OCI-LY1 (cell line): Measurements from ENCODE around the gene ZIC4.

ENCODE experiments used
- H2AFZ ChIP-seq: fragments of 200-600 bp; sonication (generic), shearing (Covaris generic); 2 replicates; pipeline ENCODE4 v1.6.0; 2014; ENCODE audit warnings: antibody characterized with exemption, mild to moderate bottlenecking, low read length
- H3F3A ChIP-seq: fragments of 200-600 bp; sonication (generic), shearing (Covaris generic); 2 replicates; pipeline ENCODE4 v1.6.0; 2014; ENCODE audit warnings: mild to moderate bottlenecking, antibody characterized with exemption, low read length, moderate library complexity; ENCODE audit not compliant: insufficient read depth
- H3K27ac ChIP-seq: fragments of 200-600 bp; sonication (generic); 2 replicates; pipeline ENCODE4 v1.5.1; 2014; ENCODE audit warnings: low read length, mixed run types, mild to moderate bottlenecking, low read depth; ENCODE audit not compliant: poor library complexity, severe bottlenecking
- H3K27me3 ChIP-seq: fragments of 200-600 bp; sonication (generic); 2 replicates; pipeline ENCODE4 v1.6.0; 2014; ENCODE audit warnings: antibody characterized with exemption, mild to moderate bottlenecking, low read length, moderate library complexity; ENCODE audit not compliant: insufficient read depth
- H3K36me3 ChIP-seq: fragments of 200-600 bp; sonication (generic); 2 replicates; pipeline ENCODE4 v1.6.1; 2014; ENCODE audit warnings: mild to moderate bottlenecking, antibody characterized with exemption, low read length, moderate library complexity, mixed read lengths; ENCODE audit not compliant: insufficient read depth
- H3K4me1 ChIP-seq: fragments of 200-600 bp; sonication (generic); 2 replicates; pipeline ENCODE4 v1.5.1; 2014; ENCODE audit warnings: mild to moderate bottlenecking, low read length, moderate library complexity; ENCODE audit not compliant: insufficient read depth, severe bottlenecking
- H3K4me2 ChIP-seq: fragments of 200-600 bp; sonication (generic), shearing (Covaris generic); 2 replicates; pipeline ENCODE4 v1.6.1; 2014; ENCODE audit warnings: low read length
- H3K4me3 ChIP-seq: fragments of 200-600 bp; sonication (generic); 2 replicates; pipeline ENCODE4 v1.5.1; 2014; ENCODE audit warnings: low read length, low read depth, mild to moderate bottlenecking, mixed read lengths; ENCODE audit not compliant: poor library complexity, severe bottlenecking
- H3K79me2 ChIP-seq: fragments of 200-600 bp; shearing (Covaris generic); 2 replicates; pipeline ENCODE4 v1.6.1; 2016; ENCODE audit warnings: mixed run types, low read length, mixed read lengths; ENCODE audit not compliant: insufficient read depth
- H3K9ac ChIP-seq: fragments of 200-600 bp; sonication (generic), shearing (Covaris generic); 2 replicates; pipeline ENCODE4 v1.6.1; 2014; ENCODE audit warnings: mild to moderate bottlenecking, low read length, mixed read lengths
- H3K9me2 ChIP-seq: fragments of 200-600 bp; sonication (generic), shearing (Covaris generic); 2 replicates; pipeline ENCODE4 v1.6.1; 2014; ENCODE audit warnings: low read depth, mild to moderate bottlenecking, low read length, mixed read lengths
- H3K9me3 ChIP-seq: fragments of 200-600 bp; shearing (Covaris generic); 2 replicates; pipeline ENCODE4 v1.6.1; 2014; ENCODE audit warnings: low read length, mixed read lengths
- H4K20me1 ChIP-seq: fragments of 200-600 bp; sonication (generic), shearing (Covaris generic); 2 replicates; pipeline ENCODE4 v1.6.0; 2016; ENCODE audit warnings: mild to moderate bottlenecking, low read length; ENCODE audit not compliant: insufficient read depth
- EZH2 ChIP-seq: fragments of 200-600 bp; sonication (generic), shearing (Covaris generic); IDR thresholded peaks from 2 replicates; pipeline ENCODE4 v1.8.0; 2017; ENCODE audit warnings: borderline replicate concordance, mixed run types, mild to moderate bottlenecking, antibody characterized with exemption, low read length, moderate library complexity, mixed read lengths
- TF ChIP-seq, protein P1 (sequence below): fragments of 200-600 bp; sonication (generic), shearing (Covaris generic); IDR thresholded peaks from 2 replicates; pipeline ENCODE4 v1.5.1; 2017; ENCODE audit warnings: mild to moderate bottlenecking, antibody characterized with exemption, low read length, moderate library complexity, mixed read lengths

Gene ZIC4

DNA sequence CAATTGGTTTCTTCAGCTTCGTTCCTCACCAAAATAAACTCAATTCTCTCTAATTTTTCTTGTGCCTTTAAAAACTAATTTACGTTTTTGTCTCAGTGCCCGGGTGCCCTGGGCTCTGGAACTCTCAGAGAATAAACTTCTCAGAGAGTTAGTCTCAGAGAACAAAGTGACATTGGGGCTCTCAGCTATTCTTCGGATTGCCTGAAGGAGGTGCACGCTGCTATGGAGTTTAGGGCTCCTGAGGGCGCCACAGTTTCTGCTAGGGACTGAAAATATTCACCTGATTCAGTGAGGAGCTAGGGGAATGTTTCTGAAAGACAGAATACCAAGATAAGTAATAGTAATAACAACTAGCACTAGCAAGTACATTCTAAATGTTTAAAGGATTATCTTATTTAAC lies 22.7 kb downstream of the ZIC4 start:
- Histone ChIP-seq H3K9ac (no peak overlapping the region), H3K27me3 (no peaks in the 10 kb centered on the region; the same call in 1 of the 2 replicates), H3K4me1 (no peaks in the 10 kb centered on the region), H3K4me3 (no peak overlapping the region), H4K20me1 (no peaks in the 10 kb centered on the region), H3K9me3 (no peaks in the 10 kb centered on the region), H3K27ac (no peak overlapping the region), H3K9me2 (no peaks in the 10 kb centered on the region), H2AFZ (no peak overlapping the region), H3K36me3 (no peaks in the 10 kb centered on the region), H3F3A (no peaks in the 10 kb centered on the region), H3K79me2 (no peaks in the 10 kb centered on the region), H3K4me2 (no peak overlapping the region)
- TF ChIP-seq, protein P1, sequence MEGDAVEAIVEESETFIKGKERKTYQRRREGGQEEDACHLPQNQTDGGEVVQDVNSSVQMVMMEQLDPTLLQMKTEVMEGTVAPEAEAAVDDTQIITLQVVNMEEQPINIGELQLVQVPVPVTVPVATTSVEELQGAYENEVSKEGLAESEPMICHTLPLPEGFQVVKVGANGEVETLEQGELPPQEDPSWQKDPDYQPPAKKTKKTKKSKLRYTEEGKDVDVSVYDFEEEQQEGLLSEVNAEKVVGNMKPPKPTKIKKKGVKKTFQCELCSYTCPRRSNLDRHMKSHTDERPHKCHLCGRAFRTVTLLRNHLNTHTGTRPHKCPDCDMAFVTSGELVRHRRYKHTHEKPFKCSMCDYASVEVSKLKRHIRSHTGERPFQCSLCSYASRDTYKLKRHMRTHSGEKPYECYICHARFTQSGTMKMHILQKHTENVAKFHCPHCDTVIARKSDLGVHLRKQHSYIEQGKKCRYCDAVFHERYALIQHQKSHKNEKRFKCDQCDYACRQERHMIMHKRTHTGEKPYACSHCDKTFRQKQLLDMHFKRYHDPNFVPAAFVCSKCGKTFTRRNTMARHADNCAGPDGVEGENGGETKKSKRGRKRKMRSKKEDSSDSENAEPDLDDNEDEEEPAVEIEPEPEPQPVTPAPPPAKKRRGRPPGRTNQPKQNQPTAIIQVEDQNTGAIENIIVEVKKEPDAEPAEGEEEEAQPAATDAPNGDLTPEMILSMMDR, result peak; percentile 59
- no peak for TF ChIP-seq EZH2

DNA sequence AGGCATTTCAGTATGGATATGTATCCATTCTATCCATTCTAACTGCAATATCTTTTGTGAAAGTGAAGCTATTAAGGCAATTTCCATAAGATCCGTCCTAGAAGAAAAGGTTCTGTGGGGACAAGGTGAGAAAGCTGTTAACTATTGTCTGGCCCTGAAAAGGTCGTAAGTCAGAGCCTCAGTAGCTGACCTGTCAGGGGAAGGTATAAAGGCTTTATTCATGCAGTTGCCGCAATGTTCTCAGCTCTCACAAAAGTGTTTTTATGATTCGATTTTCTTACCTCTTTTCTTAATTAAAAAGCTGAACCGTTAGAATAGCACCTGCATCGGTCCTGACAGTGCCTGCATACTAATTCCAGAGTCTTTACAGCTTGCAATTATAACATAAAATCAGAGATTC lies 24.7 kb downstream of the ZIC4 start:
- Histone ChIP-seq H3K27me3 (no peaks in the 10 kb centered on the region; the same call in 1 of the 2 replicates), H3K36me3 (no peaks in the 10 kb centered on the region), H3K4me3 (no peak overlapping the region), H3K9ac (no peak overlapping the region), H4K20me1 (no peaks in the 10 kb centered on the region), H3K4me1 (no peaks in the 10 kb centered on the region), H3K79me2 (no peaks in the 10 kb centered on the region), H3K9me2 (no peaks in the 10 kb centered on the region), H2AFZ (no peak overlapping the region), H3K9me3 (no peaks in the 10 kb centered on the region), H3K27ac (no peak overlapping the region), H3F3A (no peaks in the 10 kb centered on the region), H3K4me2 (no peak overlapping the region)
- no peak for TF ChIP-seq EZH2
- TF ChIP-seq, protein P1, result no peak

DNA sequence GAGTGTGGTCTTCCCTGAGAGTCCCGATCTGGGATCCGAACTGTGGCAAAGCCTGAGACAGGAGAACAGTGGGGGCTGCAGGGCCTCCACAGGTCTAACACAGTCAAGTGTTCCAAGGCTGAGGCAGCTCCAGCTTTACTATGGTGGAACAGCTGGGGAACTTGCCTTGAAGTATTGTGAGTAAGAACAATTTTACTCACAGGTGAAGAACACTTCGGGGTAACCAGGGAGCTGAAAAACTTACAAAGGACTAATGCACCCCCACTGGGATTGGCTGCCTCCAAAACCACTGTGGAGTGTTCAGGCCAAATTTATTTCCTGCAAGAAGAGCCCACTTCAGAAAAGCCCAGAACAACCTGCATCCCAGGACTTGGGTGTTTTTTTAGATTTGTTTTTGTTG lies 25.4 kb downstream of the ZIC4 start:
- Histone ChIP-seq H3K9ac (no peak overlapping the region), H3K4me2 (no peak overlapping the region), H3K9me2 (no peaks in the 10 kb centered on the region), H3K4me3 (no peak overlapping the region), H3K4me1 (no peaks in the 10 kb centered on the region), H3K79me2 (no peaks in the 10 kb centered on the region), H2AFZ (no peak overlapping the region), H4K20me1 (no peaks in the 10 kb centered on the region), H3K9me3 (no peaks in the 10 kb centered on the region), H3K27me3 (no peaks in the 10 kb centered on the region; the same call in 1 of the 2 replicates), H3F3A (no peaks in the 10 kb centered on the region), H3K27ac (no peak overlapping the region), H3K36me3 (no peaks in the 10 kb centered on the region)
- TF ChIP-seq, protein P1, result no peak
- TF ChIP-seq EZH2, result no peak
